H1 (cell line): ENCODE data around the gene LRRC3B. TPM values are rescaled to one million over a fixed set of nuclear protein-coding genes. Genes with fewer than 3 reads are reported as not detected.

Source experiments
- CTCF ChIA-PET: fragments of 300-600 bp; sonication (Branson Sonifier 250); formaldehyde crosslinking; loops from one replicate; lab custom pipeline; 2021; ENCODE audit not compliant: partially characterized antibody; lab: Charles Lee
- POLR2A ChIA-PET: fragments of 300-600 bp; sonication (Branson Sonifier 250); formaldehyde crosslinking; loops from one replicate; lab custom pipeline; 2021; ENCODE audit warnings: inconsistent platforms; ENCODE audit not compliant: partially characterized antibody; lab: Charles Lee
- DNase-seq, 2 experiments: peaks; one replicate each; pipeline versions ENCODE4 v3.0.0 to v3.0.0-alpha.2; 2010 to 2022; ENCODE audit warnings: low spot score in 2 of 2, low read depth in 1 of 2, mixed read lengths in 1 of 2
- FAIRE-seq: peaks from 2 replicates; lab custom pipeline; 2011; peaks lifted over from hg19 to GRCh38; lab: Jason Lieb, UNC
- H2AFZ ChIP-seq: 2 replicates; pipeline ENCODE4 v1.8.1; 2012; ENCODE audit warnings: low read length, inconsistent platforms
- H2AK5ac ChIP-seq: 2 replicates; pipeline ENCODE4 v1.6.1; 2013; ENCODE audit warnings: low read depth, low read length
- H2BK120ac ChIP-seq: replicated peaks from 2 replicates; pipeline ENCODE3; 2013; ENCODE audit warnings: low read depth, low read length, inconsistent platforms
- H2BK12ac ChIP-seq: 2 replicates; pipeline ENCODE4 v1.6.1; 2013; ENCODE audit warnings: low read depth, low read length
- H2BK15ac ChIP-seq: 2 replicates; pipeline ENCODE4 v1.6.1; 2013; ENCODE audit warnings: low read length
- H2BK20ac ChIP-seq: 2 replicates; pipeline ENCODE4 v1.6.1; 2013; ENCODE audit warnings: low read length
- H2BK5ac ChIP-seq: 2 replicates; pipeline ENCODE4 v1.6.1; 2013; ENCODE audit warnings: low read depth, low read length
- H3K14ac ChIP-seq: 2 replicates; pipeline ENCODE4 v1.6.1; 2013; ENCODE audit warnings: inconsistent platforms; ENCODE audit not compliant: insufficient read length
- H3K18ac ChIP-seq: 2 replicates; pipeline ENCODE4 v1.6.1; 2013; ENCODE audit warnings: low read length; ENCODE audit errors: extremely low read depth
- H3K23ac ChIP-seq: 2 replicates; pipeline ENCODE4 v1.6.1; 2013; ENCODE audit warnings: inconsistent platforms; ENCODE audit not compliant: insufficient read length
- H3K23me2 ChIP-seq: 2 replicates; pipeline ENCODE4 v1.6.1; 2013; ENCODE audit warnings: low read depth, low read length
- H3K27ac ChIP-seq: 2 replicates; pipeline ENCODE4 v1.6.1; 2011; ENCODE audit warnings: low read depth, low read length, inconsistent platforms
- H3K27me3 ChIP-seq, 4 experiments: replicated peaks in 1 of 4; 1 replicate in 1 of 4; 2 replicates in 3 of 4; pipeline versions ENCODE4 v1.6.1 to v1.8.1; 2011 to 2013; ENCODE audit warnings: low read length in 3 of 4, mild to moderate bottlenecking in 3 of 4, inconsistent platforms in 2 of 4, mixed read lengths in 2 of 4, moderate library complexity in 1 of 4; ENCODE audit not compliant: control insufficient read depth in 3 of 4, insufficient read depth in 3 of 4; ENCODE audit errors: extremely low read depth in 1 of 4
- H3K36me3 ChIP-seq, 4 experiments: 2 replicates each; pipeline versions ENCODE4 v1.6.1 to v1.8.1; 2011 to 2013; ENCODE audit warnings: mild to moderate bottlenecking in 4 of 4, low read length in 3 of 4, moderate library complexity in 2 of 4, control low read depth in 1 of 4, inconsistent platforms in 1 of 4; ENCODE audit not compliant: insufficient read depth in 4 of 4, control insufficient read depth in 2 of 4
- H3K4ac ChIP-seq: replicated peaks from 2 replicates; pipeline ENCODE3; 2013; ENCODE audit warnings: low read length, low read depth, mixed read lengths, inconsistent platforms; ENCODE audit not compliant: insufficient read length
- H3K4me1 ChIP-seq, 4 experiments: replicated peaks in 1 of 4; 1 replicate in 1 of 4; 2 replicates in 3 of 4; pipeline versions ENCODE4 v1.6.1 to v1.8.1; 2011 to 2013; ENCODE audit warnings: low read length in 3 of 4, inconsistent platforms in 2 of 4, mixed read lengths in 1 of 4; ENCODE audit not compliant: insufficient read depth in 4 of 4, control insufficient read depth in 3 of 4
- H3K4me2 ChIP-seq, 2 experiments: 2 replicates each; pipeline versions ENCODE4 v1.6.1 to v1.8.1; 2011 to 2013; ENCODE audit warnings: low read depth in 2 of 2, low read length in 2 of 2, control low read depth in 1 of 2, inconsistent platforms in 1 of 2, mild to moderate bottlenecking in 1 of 2; ENCODE audit not compliant: insufficient read depth in 1 of 2
- H3K4me3 ChIP-seq, 4 experiments: fragments of 200-600, 300-600 bp in 1 of 4; sonication (generic), shearing (Covaris generic), sonication (Bioruptor Twin) in 1 of 4; 2 replicates each; pipeline versions ENCODE4 v1.5.1 to v1.8.1; 2011 to 2016; ENCODE audit warnings: low read length in 4 of 4, low read depth in 3 of 4, control low read depth in 2 of 4, inconsistent platforms in 2 of 4, mild to moderate bottlenecking in 2 of 4, mixed read lengths in 1 of 4, moderate library complexity in 1 of 4; ENCODE audit not compliant: insufficient read depth in 2 of 4; ENCODE audit errors: extremely low read depth in 1 of 4
- H3K56ac ChIP-seq: replicated peaks from 2 replicates; pipeline ENCODE3; 2013; ENCODE audit warnings: low read depth, mild to moderate bottlenecking, mixed read lengths, low read length, inconsistent platforms; ENCODE audit not compliant: insufficient read length
- H3K79me1 ChIP-seq: 2 replicates; pipeline ENCODE4 v1.6.1; 2013; ENCODE audit warnings: low read depth, low read length, control low read depth
- H3K79me2 ChIP-seq, 2 experiments: 2 replicates each; pipeline versions ENCODE4 v1.6.1 to v1.8.1; 2012 to 2013; ENCODE audit warnings: low read length in 2 of 2, mild to moderate bottlenecking in 2 of 2, inconsistent platforms in 1 of 2; ENCODE audit not compliant: insufficient read depth in 2 of 2, control insufficient read depth in 1 of 2
- H3K9ac ChIP-seq, 4 experiments: replicated peaks in 1 of 4; 1 replicate in 1 of 4; 2 replicates in 3 of 4; pipeline versions ENCODE4 v1.6.1 to v1.8.1; 2011 to 2013; ENCODE audit warnings: low read depth in 3 of 4, low read length in 3 of 4, control low read depth in 2 of 4, mild to moderate bottlenecking in 2 of 4, moderate library complexity in 2 of 4, inconsistent platforms in 1 of 4; ENCODE audit errors: extremely low read depth in 1 of 4
- H3K9me3 ChIP-seq, 2 experiments: 2 replicates each; pipeline versions ENCODE4 v1.6.1 to v1.8.1; 2012 to 2013; ENCODE audit warnings: mild to moderate bottlenecking in 2 of 2, moderate library complexity in 2 of 2, control low read depth in 1 of 2, inconsistent platforms in 1 of 2, low read depth in 1 of 2, low read length in 1 of 2, mixed read lengths in 1 of 2; ENCODE audit not compliant: insufficient read depth in 2 of 2
- H4K20me1 ChIP-seq, 2 experiments: replicated peaks in 1 of 2; 2 replicates each; pipeline versions ENCODE3 to v1.8.1; 2011 to 2013; ENCODE audit warnings: inconsistent platforms in 2 of 2, low read length in 2 of 2, mild to moderate bottlenecking in 1 of 2; ENCODE audit not compliant: insufficient read depth in 2 of 2, control insufficient read depth in 1 of 2
- H4K5ac ChIP-seq: 2 replicates; pipeline ENCODE4 v1.6.1; 2013; ENCODE audit warnings: low read length, low read depth, mixed read lengths, inconsistent platforms; ENCODE audit not compliant: insufficient read length
- H4K8ac ChIP-seq: 2 replicates; pipeline ENCODE4 v1.8.0; 2013; ENCODE audit warnings: mild to moderate bottlenecking, moderate library complexity, low read length, inconsistent platforms; ENCODE audit not compliant: insufficient read depth; ENCODE audit errors: extremely low read depth
- H4K91ac ChIP-seq: replicated peaks from 2 replicates; pipeline ENCODE3; 2013; ENCODE audit warnings: low read length, mixed read lengths, inconsistent platforms; ENCODE audit not compliant: insufficient read length
- ATF3 ChIP-seq: IDR thresholded peaks from 2 replicates; pipeline ENCODE4 v1.6.1; 2011; ENCODE audit warnings: low read depth, mild to moderate bottlenecking, low read length; ENCODE audit not compliant: insufficient read depth
- BRCA1 ChIP-seq: IDR thresholded peaks from 2 replicates; pipeline ENCODE4 v1.6.1; 2012; ENCODE audit warnings: low read depth, low read length, improper control_type of control experiment
- GABPA ChIP-seq: IDR thresholded peaks from 2 replicates; pipeline ENCODE4 v1.6.1; 2011; ENCODE audit warnings: mild to moderate bottlenecking, low read length, moderate library complexity, borderline replicate concordance; ENCODE audit not compliant: insufficient read depth
- MAFK ChIP-seq: IDR thresholded peaks from 2 replicates; pipeline ENCODE4 v1.6.1; 2012; ENCODE audit warnings: low read depth, mild to moderate bottlenecking, improper control_type of control experiment, low read length
- POLR2A ChIP-seq, 2 experiments: IDR thresholded peaks; 1 replicate in 1 of 2; 2 replicates in 1 of 2; pipeline ENCODE4 v1.6.1; 2011; ENCODE audit warnings: low read depth in 2 of 2, low read length in 2 of 2, mild to moderate bottlenecking in 2 of 2; ENCODE audit errors: control extremely low read depth in 1 of 2
- POLR2AphosphoS5 ChIP-seq: IDR thresholded peaks from 2 replicates; pipeline ENCODE4 v1.6.1; 2011; ENCODE audit warnings: low read depth, low read length
- WGBS, 2 experiments: shearing (Covaris generic) in 1 of 2; methylation state at CpG; one replicate each; pipeline versions ENCODE4 v1.1.6 to v1.1.7; 2013 to 2015; ENCODE audit warnings: low lambda C conversion rate in 2 of 2, mixed read lengths in 2 of 2, inconsistent platforms in 1 of 2, low coverage in 1 of 2, missing lambda C conversion rate in 1 of 2; ENCODE audit not compliant: insufficient replicate concordance in 2 of 2, insufficient coverage in 1 of 2, insufficient read length in 1 of 2; ENCODE audit errors: extremely low coverage in 1 of 2, missing lambda C conversion rate in 1 of 2; 5-methylcytosine and 5-hydroxymethylcytosine counted together
- polyA plus RNA-seq, 7 experiments: library from polyadenylated mRNA; depleted of rRNA in 3 of 7; stranded (reverse) in 5 of 7; unstranded in 2 of 7; fragments of >200 nt in 5 of 7; fragments of 200-250 nt in 2 of 7; gene quantifications; 1 replicate in 5 of 7; 2 replicates in 1 of 7; 4 replicates in 1 of 7; pipeline versions ENCODE4 v1.2.1 to v1.2.3, GENCODE V29; 2011 to 2013; ENCODE audit warnings: missing spikeins in 2 of 7, mixed read lengths in 2 of 7
- total RNA-seq: library from RNA; stranded (reverse); fragmentation: NEBNext Ultra II Directional; extraction: Animal tissue kit (Norgen Biotek cat#: 25700); gene quantifications from 2 replicates; pipeline ENCODE4 v1.2.1, GENCODE V29; 2021

Gene LRRC3B
- total and polyA plus RNA-seq, 2 of the 8 experiments (the other 6 are each of a cell fraction or from before 2014, with no cell fraction given), result 1.6 to 3.1 TPM

DNA sequence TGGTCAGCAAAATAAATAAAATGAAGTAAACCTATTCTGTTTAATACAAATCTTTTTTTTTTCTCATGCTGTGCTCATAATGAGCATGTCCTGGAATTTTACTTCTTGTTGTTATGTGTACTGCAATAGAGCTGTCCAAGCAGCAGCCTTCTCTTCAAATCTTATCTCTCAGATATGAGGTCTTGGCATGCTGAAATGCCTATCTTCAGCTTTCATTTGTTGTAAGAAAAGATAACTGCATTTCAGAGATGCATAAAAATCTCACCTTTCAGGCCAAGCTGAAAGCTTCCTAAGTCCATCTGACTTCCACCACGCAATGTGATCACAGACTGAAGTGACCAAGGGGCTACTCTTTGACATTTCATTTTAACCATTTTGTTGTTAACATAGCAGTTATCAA, 43.5 kb upstream of the LRRC3B start:
- H3K4me1 ChIP-seq, result no peaks in the 10 kb centered on the region; a peak in 1 of 7 replicates
- H2AK5ac ChIP-seq, result no peak overlapping the region
- H3K4me3 ChIP-seq, result no peak overlapping the region
- POLR2A ChIA-PET, result no interaction called here
- no peaks in the 10 kb centered on the region for H3K79me2 ChIP-seq
- H4K8ac ChIP-seq, result no peak overlapping the region
- no peak overlapping the region for H3K23ac ChIP-seq
- no peaks in the 10 kb centered on the region for H3K36me3 ChIP-seq
- H3K27me3 ChIP-seq, result no peaks in the 10 kb centered on the region
- no peak overlapping the region for H2BK5ac ChIP-seq
- no peak overlapping the region for H4K5ac ChIP-seq
- no peak overlapping the region for H2BK12ac ChIP-seq
- H3K14ac ChIP-seq, result no peak overlapping the region
- no peak overlapping the region for H3K4me2 ChIP-seq
- H4K20me1 ChIP-seq, result no peaks in the 10 kb centered on the region
- no peak overlapping the region for H2BK15ac ChIP-seq
- no peak overlapping the region for H3K27ac ChIP-seq
- WGBS, 2 experiments, result 95% methylated on average over 1 of the region's 1 CpG; no CpG with 5 or more reads in 1 of the 2 experiments
- no peak overlapping the region for H3K9ac ChIP-seq
- no peak overlapping the region for H3K18ac ChIP-seq
- H2BK120ac ChIP-seq, result no peak overlapping the region
- DNase-seq (no peak), FAIRE-seq (no peak)
- CTCF ChIA-PET, result interaction anchor here (0.9 to 1.3 kb wide), 4 partner anchors 18 to 134 kb away, joined by 3 read pairs; no protein-coding TSS in a partner anchor
- no peak overlapping the region for H4K91ac ChIP-seq
- no peaks in the 10 kb centered on the region for H3K79me1 ChIP-seq
- H2BK20ac ChIP-seq, result no peak overlapping the region
- no peaks in the 10 kb centered on the region; a peak in 1 of 4 replicates for H3K9me3 ChIP-seq
- no peak overlapping the region for H3K4ac ChIP-seq
- H3K23me2 ChIP-seq, result no peaks in the 10 kb centered on the region
- no peak overlapping the region for H2AFZ ChIP-seq
- no peak overlapping the region for H3K56ac ChIP-seq
- TF ChIP-seq ATF3 (no peak), POLR2AphosphoS5 (no peak), BRCA1 (no peak), GABPA (no peak), MAFK (no peak), POLR2A (IDR thresholded peaks at IDR 0.05; ENCODE audit: control extremely low read depth in 1 of 2, low read depth in 2 of 2, low read length in 2 of 2) (no peak)
